HCT116 (cell line): ENCODE measurements around the gene COMMD1. TPM values are rescaled to one million over a fixed set of nuclear protein-coding genes. Genes with fewer than 3 reads are reported as not detected.

Source experiments
- ATAC-seq: fragments of 200-7000 bp; cut with Tn5 transposase; 2 replicates; pipeline ENCODE4 v1.9.1; 2020; ENCODE audit warnings: mild to moderate bottlenecking, moderate library complexity
- BruUV-seq: library from RNA; stranded (reverse); fragments of 400-500 nt; replicated peaks from 2 replicates; lab custom pipeline; 2021; lab: Mats Ljungman, UMichigan
- CTCF ChIA-PET: fragments of 300-600 bp; sonication (Branson Sonifier 250); formaldehyde crosslinking; loops from one replicate; lab custom pipeline; 2021; ENCODE audit warnings: antibody characterized with exemption; lab: Charles Lee
- POLR2A ChIA-PET: fragments of 300-600, 350-600 bp; sonication (Branson Sonifier 250); formaldehyde crosslinking; loops from one replicate; lab custom pipeline; 2021; ENCODE audit warnings: antibody characterized with exemption; lab: Charles Lee
- RAD21 ChIA-PET, 2 experiments: fragments of 300-600 bp; sonication (Branson Sonifier 250); formaldehyde crosslinking; loops; one replicate each; lab custom pipeline; 2023; ENCODE audit warnings: low total read pairs in 2 of 2; ENCODE audit not compliant: uncharacterized antibody in 2 of 2, unreplicated experiment in 2 of 2, low non-redundant PET in 1 of 2; lab: Charles Lee
- DNase-seq: peaks from one replicate; pipeline ENCODE4 v3.0.0-alpha.2; 2010; ENCODE audit warnings: low read depth, low spot score
- H2AFZ ChIP-seq: fragments of 200-600 bp; shearing (Covaris generic), sonication (generic); 2 replicates; pipeline ENCODE4 v1.6.1; 2017; ENCODE audit warnings: low read depth, mixed run types, mixed read lengths, antibody characterized with exemption, low read length; ENCODE audit not compliant: poor library complexity, severe bottlenecking
- H3K27ac ChIP-seq: 2 replicates; pipeline ENCODE4 v1.5.1; 2012; ENCODE audit warnings: low read depth, low read length
- H3K27me3 ChIP-seq: fragments of 200-600 bp; sonication (generic); 2 replicates; pipeline ENCODE4 v1.6.1; 2016; ENCODE audit warnings: mixed run types, low read length, mixed read lengths; ENCODE audit not compliant: insufficient read depth
- H3K36me3 ChIP-seq, 2 experiments: fragments of 200-500 bp in 1 of 2; fragments of 200-600 bp in 1 of 2; sonication (Bioruptor generic) in 1 of 2; sonication (generic) in 1 of 2; 2 replicates each; pipeline versions ENCODE4 v1.5.1 to v1.6.1; 2014 to 2016; ENCODE audit warnings: low read length in 2 of 2, inconsistent platforms in 1 of 2, mixed read lengths in 1 of 2, mixed run types in 1 of 2; ENCODE audit not compliant: insufficient read depth in 2 of 2, control insufficient read depth in 1 of 2
- H3K4me1 ChIP-seq, 2 experiments: fragments of 200-600 bp in 1 of 2; sonication (generic) in 1 of 2; 2 replicates each; pipeline versions ENCODE4 v1.5.1 to v1.6.1; 2012 to 2017; ENCODE audit warnings: low read length in 2 of 2, inconsistent platforms in 1 of 2, mild to moderate bottlenecking in 1 of 2, mixed read lengths in 1 of 2, mixed run types in 1 of 2, moderate library complexity in 1 of 2; ENCODE audit not compliant: insufficient read depth in 2 of 2, control insufficient read depth in 1 of 2
- H3K4me2 ChIP-seq: fragments of 200-600 bp; sonication (generic); 2 replicates; pipeline ENCODE4 v1.6.1; 2017; ENCODE audit warnings: mixed run types, low read length, mixed read lengths
- H3K4me3 ChIP-seq, 2 experiments: fragments of 200-600 bp in 1 of 2; sonication (generic) in 1 of 2; replicated peaks in 1 of 2; 2 replicates each; pipeline ENCODE4 v1.5.1; 2011 to 2016; ENCODE audit warnings: low read length in 2 of 2, control low read depth in 1 of 2, low read depth in 1 of 2, mild to moderate bottlenecking in 1 of 2, mixed read lengths in 1 of 2, mixed run types in 1 of 2
- H3K79me2 ChIP-seq: fragments of 200-600 bp; sonication (generic); 2 replicates; pipeline ENCODE4 v1.6.1; 2017; ENCODE audit warnings: mild to moderate bottlenecking, mixed run types, low read length, moderate library complexity, mixed read lengths; ENCODE audit not compliant: insufficient read depth
- H3K9ac ChIP-seq: fragments of 200-600 bp; sonication (generic); 2 replicates; pipeline ENCODE4 v1.6.1; 2016; ENCODE audit warnings: low read length, mixed read lengths
- H3K9me2 ChIP-seq: fragments of 200-600 bp; sonication (generic), shearing (Covaris generic); 2 replicates; pipeline ENCODE4 v1.6.1; 2017; ENCODE audit warnings: mixed run types, mild to moderate bottlenecking, moderate library complexity; ENCODE audit not compliant: insufficient read depth
- H3K9me3 ChIP-seq, 2 experiments: fragments of 200-500 bp in 1 of 2; fragments of 200-600 bp in 1 of 2; sonication (Bioruptor generic) in 1 of 2; sonication (generic) in 1 of 2; 2 replicates each; pipeline ENCODE4 v1.6.1; 2014 to 2017; ENCODE audit warnings: low read length in 2 of 2, mixed read lengths in 2 of 2, inconsistent platforms in 1 of 2, low read depth in 1 of 2, mild to moderate bottlenecking in 1 of 2, mixed run types in 1 of 2, moderate library complexity in 1 of 2; ENCODE audit not compliant: control insufficient read depth in 1 of 2, insufficient read depth in 1 of 2
- H4K20me1 ChIP-seq: fragments of 200-600 bp; sonication (generic), shearing (Covaris generic); 2 replicates; pipeline ENCODE4 v1.6.1; 2017; ENCODE audit warnings: mixed run types, mild to moderate bottlenecking, moderate library complexity; ENCODE audit not compliant: insufficient read depth
- ATF3 ChIP-seq: IDR thresholded peaks from 2 replicates; pipeline ENCODE4 v1.6.1; 2012
- CTCF ChIP-seq, 3 experiments: fragments of 200-600 bp in 1 of 3; sonication (generic) in 1 of 3; IDR thresholded peaks in 2 of 3; conservative IDR thresholded peaks in 1 of 3; 2 replicates each; pipeline ENCODE4 v1.5.1; 2012 to 2017; ENCODE audit warnings: low read depth in 2 of 3, low read length in 2 of 3, antibody characterized with exemption in 1 of 3, borderline replicate concordance in 1 of 3, control low read depth in 1 of 3, mild to moderate bottlenecking in 1 of 3, mixed read lengths in 1 of 3, mixed run types in 1 of 3, moderate library complexity in 1 of 3; ENCODE audit not compliant: insufficient read depth in 1 of 3
- ELF1 ChIP-seq: IDR thresholded peaks from 2 replicates; pipeline ENCODE4 v1.6.1; 2012; ENCODE audit warnings: low read depth, borderline replicate concordance
- EZH2 ChIP-seq: fragments of 200-600 bp; sonication (generic); IDR thresholded peaks from 2 replicates; pipeline ENCODE4 v1.6.1; 2017; ENCODE audit warnings: antibody characterized with exemption, mixed run types
- EZH2phosphoT487 ChIP-seq: fragments of 200-600 bp; IDR thresholded peaks from 2 replicates; pipeline ENCODE4 v1.6.1; 2018; ENCODE audit warnings: antibody characterized with exemption, borderline replicate concordance
- JUND ChIP-seq: IDR thresholded peaks from 2 replicates; pipeline ENCODE4 v1.6.1; 2012
- MAX ChIP-seq: IDR thresholded peaks from 2 replicates; pipeline ENCODE4 v1.6.1; 2012
- POLR2A ChIP-seq: IDR thresholded peaks from 2 replicates; pipeline ENCODE4 v1.7.0; 2011; ENCODE audit warnings: borderline replicate concordance; ENCODE audit not compliant: insufficient read depth, insufficient read length; ENCODE audit errors: extremely low read depth
- POLR2AphosphoS5 ChIP-seq: IDR thresholded peaks from 2 replicates; pipeline ENCODE4 v1.6.1; 2011; ENCODE audit warnings: mild to moderate bottlenecking, low read depth, low read length, moderate library complexity
- RAD21 ChIP-seq: IDR thresholded peaks from 2 replicates; pipeline ENCODE4 v1.6.1; 2012; ENCODE audit warnings: low read depth, mild to moderate bottlenecking
- REST ChIP-seq: IDR thresholded peaks from 2 replicates; pipeline ENCODE4 v1.6.1; 2012; ENCODE audit warnings: low read depth
- SP1 ChIP-seq: IDR thresholded peaks from 2 replicates; pipeline ENCODE4 v1.6.1; 2012; ENCODE audit warnings: low read depth
- SRF ChIP-seq: IDR thresholded peaks from 2 replicates; pipeline ENCODE4 v1.6.1; 2012; ENCODE audit warnings: low read depth
- ZFX ChIP-seq: fragments of 450-650 bp; IDR thresholded peaks from 2 replicates; pipeline ENCODE4 v1.6.1; 2017
- intact Hi-C: fragments of 100-400 bp; cut with micrococcal nuclease; formaldehyde crosslinking; loops from 2 replicates; pipeline ENCODE4 v1.10.0; 2022
- total RNA-seq: library from RNA; stranded (reverse); gene quantifications from one replicate; pipeline ENCODE4 v1.2.1, GENCODE V29; 2021; ENCODE audit not compliant: unreplicated experiment

The COMMD1 gene
- total RNA-seq, 1 experiment from 2014 or later: 16.1 TPM

GRCh38 chr2:61967262-61967661 lies 61.8 kb downstream of the COMMD1 start:
- Histone ChIP-seq H3K4me2 (no peak overlapping the region), H3K9ac (no peak overlapping the region), H3K9me2 (no peaks in the 10 kb centered on the region), H3K27ac (no peak overlapping the region), H3K79me2 (no peaks in the 10 kb centered on the region; the same call in 1 of the 2 replicates), H4K20me1 (no peaks in the 10 kb centered on the region), H3K27me3 (no peaks in the 10 kb centered on the region), H3K36me3 (no peaks in the 10 kb centered on the region), H2AFZ (no peak overlapping the region), H3K4me1 (no peaks in the 10 kb centered on the region), H3K4me3 (no peak overlapping the region), H3K9me3 (no peaks in the 10 kb centered on the region)
- ChIA-PET RAD21 (no interaction called here), POLR2A (no interaction called here), CTCF (no interaction called here)
- no peak for ATAC-seq
- no peak for TF ChIP-seq EZH2
- no TSS peak for BruUV-seq
- no peak for DNase-seq
- intact Hi-C loops: no loop called here

- no peaks in the 10 kb centered on the region; the same call in 1 of the 2 replicates for H3K79me2 ChIP-seq
- ChIA-PET POLR2A (no interaction called here), CTCF (no interaction called here), RAD21 (no interaction called here)
- no peaks in the 10 kb centered on the region for H3K36me3 ChIP-seq
- BruUV-seq: no TSS peak
- DNase-seq: no peak
- H3K9me2 ChIP-seq: no peaks in the 10 kb centered on the region
- H3K27ac ChIP-seq: no peak overlapping the region
- H3K4me3 ChIP-seq: no peak overlapping the region
- no peaks in the 10 kb centered on the region for H3K9me3 ChIP-seq
- H2AFZ ChIP-seq: no peak overlapping the region
- intact Hi-C loops: no loop called here
- no peak for TF ChIP-seq SP1
- TF ChIP-seq JUND: no peak
- TF ChIP-seq MAX: no peak
- no peak for TF ChIP-seq SRF
- no peak for TF ChIP-seq RAD21
- no peak for TF ChIP-seq POLR2AphosphoS5
- TF ChIP-seq POLR2A: no peak
- no peak for TF ChIP-seq REST
- no peak for TF ChIP-seq ATF3
- no peak for TF ChIP-seq ELF1
- TF ChIP-seq ZFX: no peak
- TF ChIP-seq EZH2phosphoT487: no peak
- no peak for TF ChIP-seq CTCF (IDR thresholded peaks at IDR 0.05 in 2 of 3, conservative IDR thresholded peaks at IDR 0.05 in 1 of 3; ENCODE audit: borderline replicate concordance in 1 of 3, insufficient read depth in 1 of 3, low read depth in 2 of 3, low read length in 2 of 3)
- H3K27me3 ChIP-seq: no peaks in the 10 kb centered on the region
- H4K20me1 ChIP-seq: no peaks in the 10 kb centered on the region
- H3K4me1 ChIP-seq: no peaks in the 10 kb centered on the region
- H3K9ac ChIP-seq: no peak overlapping the region
- ATAC-seq: no peak
- no peak overlapping the region for H3K4me2 ChIP-seq
These were observed 63.9 kb downstream of the COMMD1 start for GRCh38 chr2:61969376-61969775.
